Activated naive CD8-positive, alpha-beta T cell treated with anti-CD3 and anti-CD28 coated beads, Interleukin-2, amount 50 U/mL, for 16 hours (primary cell): ENCODE data around the gene KCNAB1.
"Not testable (repeated sequence)": the region's sequence is repeated elsewhere in the genome, so short reads cannot be mapped to it uniquely, and the experiment has no call there.

Experiments
- DNase-seq: peaks from one replicate; pipeline ENCODE4 v3.0.0-alpha.2; 2020; ENCODE audit warnings: low read depth, low spot score

Gene KCNAB1

GRCh38 chr3:156539051-156539450 lies 418.7 kb downstream of the KCNAB1 start:
- no peak for DNase-seq

- DNase-seq: no peak
These were observed 419.4 kb downstream of the KCNAB1 start for GRCh38 chr3:156539802-156540201.

GRCh38 chr3:156542101-156543042 lies 422.0 kb downstream of the KCNAB1 start:
- no peak for DNase-seq

GRCh38 chr3:156543043-156543555 lies 422.7 kb downstream of the KCNAB1 start:
- DNase-seq: no peak

- no peak for DNase-seq
These were observed 427.3 kb downstream of the KCNAB1 start for GRCh38 chr3:156547637-156548036.

- DNase-seq: no peak
These were observed 427.8 kb downstream of the KCNAB1 start for GRCh38 chr3:156548041-156548687.

- no peak for DNase-seq
These were observed 428.5 kb downstream of the KCNAB1 start for GRCh38 chr3:156548902-156549301.

GRCh38 chr3:156551261-156551660 lies 430.9 kb downstream of the KCNAB1 start:
- no peak for DNase-seq

GRCh38 chr3:156551746-156552145 lies 431.4 kb downstream of the KCNAB1 start:
- DNase-seq: no peak

- DNase-seq: no peak
These were observed 432.6 kb downstream of the KCNAB1 start for GRCh38 chr3:156552973-156553372.

- no peak for DNase-seq
These were observed 433.5 kb downstream of the KCNAB1 start for GRCh38 chr3:156553705-156554356.

- no peak for DNase-seq
These were observed 434.1 kb downstream of the KCNAB1 start for GRCh38 chr3:156554515-156554841.

GRCh38 chr3:156554842-156555687 lies 434.7 kb downstream of the KCNAB1 start, which contains the start of gene SSR3:
Gene SSR3, minus strand, starts transcription at chr3:156555117. Its CDS starts 28 bp downstream, at chr3:156555089.
- DNase-seq: peak; percentile 96

- DNase-seq: no peak
These were observed 438.0 kb downstream of the KCNAB1 start for GRCh38 chr3:156558389-156558788.

- DNase-seq: no peak
These were observed 438.9 kb downstream of the KCNAB1 start for GRCh38 chr3:156559321-156559720.

GRCh38 chr3:156561533-156561932 lies 441.2 kb downstream of the KCNAB1 start:
- DNase-seq: no peak

- not testable (repeated sequence) for DNase-seq
These were observed 442.1 kb downstream of the KCNAB1 start for GRCh38 chr3:156562486-156562885.

- DNase-seq: no peak
These were observed 443.7 kb downstream of the KCNAB1 start for GRCh38 chr3:156563900-156564682.

- DNase-seq: not testable (repeated sequence)
These were observed 448.6 kb downstream of the KCNAB1 start for GRCh38 chr3:156569016-156569415.

GRCh38 chr3:156569881-156570280 lies 449.5 kb downstream of the KCNAB1 start:
- not testable (repeated sequence) for DNase-seq
